Endothelial cell of umbilical vein (primary cell): ENCODE results near the gene THSD1. TPM values are rescaled to one million over a fixed set of nuclear protein-coding genes. Genes with fewer than 3 reads are reported as not detected.

Experiments used
- BruUV-seq: library from RNA; stranded (reverse); fragments of 400-500 nt; replicated peaks from 2 replicates; lab custom pipeline; 2021; lab: Mats Ljungman, UMichigan
- CTCF ChIA-PET: fragments of 300-600, 350-600 bp; sonication (Branson Sonifier 250); formaldehyde crosslinking; loops from one replicate; lab custom pipeline; 2021; ENCODE audit warnings: antibody characterized with exemption, inconsistent platforms; lab: Charles Lee
- POLR2A ChIA-PET: fragments of 300-600, 350-600 bp; sonication (Branson Sonifier 250); formaldehyde crosslinking; loops from one replicate; lab custom pipeline; 2021; ENCODE audit warnings: antibody characterized with exemption, inconsistent platforms; lab: Charles Lee
- DNase-seq: peaks from one replicate; pipeline ENCODE4 v3.0.0-alpha.2; 2011; ENCODE audit warnings: low read depth, low spot score
- FAIRE-seq: peaks from 2 replicates; lab custom pipeline; 2011; peaks lifted over from hg19 to GRCh38; lab: Jason Lieb, UNC
- H2AFZ ChIP-seq: 2 replicates; pipeline ENCODE4 v1.6.0; 2012; ENCODE audit warnings: low read depth, low read length, control low read depth, inconsistent platforms
- H3K27ac ChIP-seq: 2 replicates; pipeline ENCODE4 v1.5.1; 2011; ENCODE audit warnings: low read depth, mild to moderate bottlenecking, control low read depth, low read length, moderate library complexity; ENCODE audit not compliant: insufficient read depth
- H3K27me3 ChIP-seq, 2 experiments: 2 replicates each; pipeline versions ENCODE4 v1.6.0 to v1.6.1; 2011; ENCODE audit warnings: low read length in 2 of 2, mixed read lengths in 1 of 2; ENCODE audit not compliant: control insufficient read depth in 2 of 2, insufficient read depth in 2 of 2
- H3K36me3 ChIP-seq, 2 experiments: 2 replicates in 1 of 2; 3 replicates in 1 of 2; pipeline ENCODE4 v1.5.1; 2011; ENCODE audit warnings: low read length in 2 of 2, mild to moderate bottlenecking in 1 of 2, moderate library complexity in 1 of 2; ENCODE audit not compliant: control insufficient read depth in 2 of 2, insufficient read depth in 2 of 2; ENCODE audit errors: extremely low read depth in 1 of 2
- H3K4me1 ChIP-seq: 3 replicates; pipeline ENCODE4 v1.5.1; 2011; ENCODE audit warnings: mild to moderate bottlenecking, low read length; ENCODE audit not compliant: control insufficient read depth, insufficient read depth; ENCODE audit errors: extremely low read depth
- H3K4me2 ChIP-seq: 2 replicates; pipeline ENCODE4 v1.6.1; 2011; ENCODE audit warnings: low read length, control low read depth, mixed read lengths; ENCODE audit not compliant: insufficient read depth
- H3K4me3 ChIP-seq, 3 experiments: fragments of 200-600 bp in 1 of 3; sonication (generic), shearing (Covaris generic) in 1 of 3; replicated peaks in 1 of 3; 2 replicates each; pipeline ENCODE4 v1.5.1; 2011 to 2016; ENCODE audit warnings: control low read depth in 3 of 3, low read length in 3 of 3, mild to moderate bottlenecking in 2 of 3, inconsistent platforms in 1 of 3, low read depth in 1 of 3, moderate library complexity in 1 of 3; ENCODE audit not compliant: insufficient read depth in 1 of 3
- H3K79me2 ChIP-seq: 2 replicates; pipeline ENCODE4 v1.6.0; 2012; ENCODE audit warnings: low read length, inconsistent platforms; ENCODE audit not compliant: control insufficient read depth, insufficient read depth
- H3K9ac ChIP-seq: replicated peaks from 2 replicates; pipeline ENCODE3; 2011; ENCODE audit warnings: low read length, control low read depth; ENCODE audit not compliant: insufficient read depth; ENCODE audit errors: extremely low read depth
- H3K9me1 ChIP-seq: replicated peaks from 3 replicates; pipeline ENCODE4 v1.6.0; 2011; ENCODE audit warnings: mild to moderate bottlenecking, low read length; ENCODE audit not compliant: control insufficient read depth, insufficient read depth; ENCODE audit errors: extremely low read depth
- H3K9me3 ChIP-seq: replicated peaks from 2 replicates; pipeline ENCODE4 v1.5.1; 2012; ENCODE audit warnings: low read length, inconsistent platforms; ENCODE audit not compliant: control insufficient read depth, insufficient read depth
- H4K20me1 ChIP-seq: replicated peaks from 2 replicates; pipeline ENCODE3; 2011; ENCODE audit warnings: mild to moderate bottlenecking, low read length; ENCODE audit not compliant: control insufficient read depth, insufficient read depth; ENCODE audit errors: extremely low read depth
- EZH2 ChIP-seq: IDR thresholded peaks from 2 replicates; pipeline ENCODE4 v1.6.1; 2012; ENCODE audit warnings: borderline replicate concordance, low read depth, mild to moderate bottlenecking, moderate library complexity, low read length, inconsistent platforms; ENCODE audit not compliant: severe bottlenecking
- FOS ChIP-seq: IDR thresholded peaks from 2 replicates; pipeline ENCODE4 v1.6.1; 2011; ENCODE audit warnings: mild to moderate bottlenecking, low read length, moderate library complexity, borderline replicate concordance; ENCODE audit not compliant: insufficient read depth
- GATA2 ChIP-seq: IDR thresholded peaks from 2 replicates; pipeline ENCODE4 v1.7.0; 2011; ENCODE audit warnings: low read depth, mild to moderate bottlenecking, moderate library complexity, mixed read lengths, low read length; ENCODE audit not compliant: insufficient read length, insufficient read depth
- JUN ChIP-seq: IDR thresholded peaks from 2 replicates; pipeline ENCODE4 v1.6.1; 2011; ENCODE audit warnings: borderline replicate concordance, low read depth; ENCODE audit not compliant: insufficient read length, insufficient read depth
- MAX ChIP-seq: IDR thresholded peaks from 2 replicates; pipeline ENCODE4 v1.6.1; 2011; ENCODE audit not compliant: insufficient read depth, insufficient read length
- MYC ChIP-seq: IDR thresholded peaks from one replicate; pipeline ENCODE4 v1.6.1; 2011; ENCODE audit warnings: mild to moderate bottlenecking, low read depth, low read length
- POLR2A ChIP-seq: IDR thresholded peaks from 2 replicates; pipeline ENCODE4 v1.6.1; 2012; ENCODE audit warnings: low read depth, mild to moderate bottlenecking, control low read depth, low read length
- POLR2AphosphoS5 ChIP-seq: IDR thresholded peaks from 2 replicates; pipeline ENCODE4 v1.6.1; 2012; ENCODE audit warnings: low read depth, mild to moderate bottlenecking, control low read depth, low read length, moderate library complexity; ENCODE audit not compliant: insufficient read depth
- dilution Hi-C: fragments of 300-500 bp; cut with MboI; formaldehyde crosslinking; loops from one replicate; pipeline ENCODE4 v1.15.0; 2019; ENCODE audit warnings: low sequenced_read_pairs; ENCODE audit not compliant: extremely low pct_ligation_motif_present
- intact Hi-C: fragments of 100-400 bp; cut with micrococcal nuclease; formaldehyde crosslinking; loops from one replicate; pipeline ENCODE4 v1.10.0; 2022
- polyA plus RNA-seq, 4 experiments: library from polyadenylated mRNA; depleted of rRNA in 3 of 4; stranded (reverse) in 3 of 4; unstranded in 1 of 4; fragments of >200 nt; gene quantifications; 2 replicates each; pipeline versions ENCODE4 v1.2.1 to v1.2.3, GENCODE V29; 2011 to 2012; ENCODE audit warnings: missing spikeins in 1 of 4
- total RNA-seq: library from RNA; stranded (reverse); gene quantifications from 2 replicates; pipeline ENCODE4 v1.2.3, GENCODE V29; 2021
- TF ChIP-seq, protein P1 (sequence below), 2 donors: IDR thresholded peaks; 1 replicate in 1 of 2; 2 replicates in 1 of 2; pipeline ENCODE4 v1.5.1; 2011; ENCODE audit warnings: low read length in 2 of 2, mild to moderate bottlenecking in 2 of 2, moderate library complexity in 2 of 2, control low read depth in 1 of 2, inconsistent platforms in 1 of 2, low read depth in 1 of 2; ENCODE audit not compliant: insufficient read depth in 1 of 2; ENCODE audit errors: extremely low read depth in 1 of 2

The THSD1 gene
- total and polyA plus RNA-seq, 2 donors (not counting 3 experiments of a cell fraction or from before 2014, with no cell fraction given) = 25.4 to 27.6 TPM

DNA sequence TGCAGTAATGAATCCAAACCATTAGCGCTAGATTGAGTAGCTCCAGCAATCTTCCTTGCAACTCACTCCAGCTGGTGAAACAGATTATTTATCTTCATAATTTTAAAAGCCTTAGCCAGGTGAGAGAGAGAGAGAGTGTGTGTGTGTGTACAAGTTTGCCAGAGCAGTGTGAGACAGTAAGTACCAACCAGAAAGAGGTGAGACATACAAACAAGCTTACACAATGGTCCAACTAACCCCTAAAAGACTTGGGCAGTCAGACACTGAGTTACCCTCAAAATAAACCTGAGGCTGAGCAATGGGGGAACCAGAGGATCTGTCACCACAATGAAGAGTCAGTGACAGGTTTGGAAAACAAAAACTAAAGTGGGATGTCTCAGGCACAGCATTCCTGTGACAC lies 8.1 kb upstream of the THSD1 start:
- Histone ChIP-seq H3K9ac (no peak overlapping the region), H4K20me1 (no peaks in the 10 kb centered on the region), H3K4me2 (no peak overlapping the region), H3K9me1 (no peaks in the 10 kb centered on the region), H3K27me3 (no peaks in the 10 kb centered on the region), H3K9me3 (no peaks in the 10 kb centered on the region), H3K4me1 (peaks cover 17% of the 10 kb centered on the region), H3K27ac (peak overlapping the region; percentile 64), H3K36me3 (peaks cover 0 to 6% of the 10 kb centered on the region in 2 experiments), H3K79me2 (no peaks in the 10 kb centered on the region), H2AFZ (no peak overlapping the region), H3K4me3 (no peak overlapping the region)
- dilution Hi-C loops (no loop called here), intact Hi-C loops (loop anchor here (2.0 kb wide), 1 partner anchor 15 kb away; no protein-coding TSS in a partner anchor)
- TF ChIP-seq POLR2AphosphoS5 (no peak), POLR2A (no peak), EZH2 (no peak), FOS (no peak)
- TF ChIP-seq, protein P1, sequence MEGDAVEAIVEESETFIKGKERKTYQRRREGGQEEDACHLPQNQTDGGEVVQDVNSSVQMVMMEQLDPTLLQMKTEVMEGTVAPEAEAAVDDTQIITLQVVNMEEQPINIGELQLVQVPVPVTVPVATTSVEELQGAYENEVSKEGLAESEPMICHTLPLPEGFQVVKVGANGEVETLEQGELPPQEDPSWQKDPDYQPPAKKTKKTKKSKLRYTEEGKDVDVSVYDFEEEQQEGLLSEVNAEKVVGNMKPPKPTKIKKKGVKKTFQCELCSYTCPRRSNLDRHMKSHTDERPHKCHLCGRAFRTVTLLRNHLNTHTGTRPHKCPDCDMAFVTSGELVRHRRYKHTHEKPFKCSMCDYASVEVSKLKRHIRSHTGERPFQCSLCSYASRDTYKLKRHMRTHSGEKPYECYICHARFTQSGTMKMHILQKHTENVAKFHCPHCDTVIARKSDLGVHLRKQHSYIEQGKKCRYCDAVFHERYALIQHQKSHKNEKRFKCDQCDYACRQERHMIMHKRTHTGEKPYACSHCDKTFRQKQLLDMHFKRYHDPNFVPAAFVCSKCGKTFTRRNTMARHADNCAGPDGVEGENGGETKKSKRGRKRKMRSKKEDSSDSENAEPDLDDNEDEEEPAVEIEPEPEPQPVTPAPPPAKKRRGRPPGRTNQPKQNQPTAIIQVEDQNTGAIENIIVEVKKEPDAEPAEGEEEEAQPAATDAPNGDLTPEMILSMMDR (IDR thresholded peaks at IDR 0.05; ENCODE audit: extremely low read depth in 1 of 2, insufficient read depth in 1 of 2, low read depth in 1 of 2, low read length in 2 of 2) = no peak
- FAIRE-seq (no peak), DNase-seq (no peak)
- no TSS peak for BruUV-seq
- POLR2A ChIA-PET = no interaction called here
- CTCF ChIA-PET = interaction anchor here (1.2 to 11.9 kb wide), 2 partner anchors 14 to 35 kb away, joined by 4 to 142 read pairs; partner anchors contain the start of gene VPS36

DNA sequence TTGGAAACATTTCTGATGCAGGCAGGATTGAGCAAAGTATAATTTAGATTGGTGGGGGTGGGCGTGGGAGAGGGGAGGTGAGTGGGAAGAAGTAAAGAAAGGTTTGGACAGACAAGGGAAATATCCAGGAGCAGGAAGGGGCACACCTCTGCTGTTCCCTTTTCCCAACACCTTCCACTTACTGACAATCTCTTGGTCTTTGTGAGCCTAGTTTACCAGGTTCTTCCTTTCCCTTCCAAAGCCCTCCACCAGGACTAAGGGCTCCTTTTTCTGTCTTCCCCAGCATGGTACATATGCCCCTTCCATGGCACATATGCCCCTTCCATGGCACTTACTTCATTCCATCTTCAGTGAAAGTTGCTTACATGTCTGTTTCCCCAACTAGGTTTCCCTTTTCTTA lies 6.2 kb upstream of the THSD1 start:
- CTCF ChIA-PET = interaction anchor here (0.9 to 11.9 kb wide), 2 partner anchors 24 to 37 kb away, joined by 3 to 142 read pairs; partner anchors contain the start of gene VPS36
- Histone ChIP-seq H3K9me3 (no peaks in the 10 kb centered on the region), H3K4me3 (no peak overlapping the region), H3K27ac (no peak overlapping the region), H3K4me1 (peaks cover 17% of the 10 kb centered on the region), H2AFZ (no peak overlapping the region), H4K20me1 (no peaks in the 10 kb centered on the region), H3K9ac (no peak overlapping the region), H3K79me2 (no peaks in the 10 kb centered on the region), H3K4me2 (no peak overlapping the region), H3K27me3 (no peaks in the 10 kb centered on the region), H3K36me3 (peaks cover 0 to 6% of the 10 kb centered on the region in 2 experiments), H3K9me1 (no peaks in the 10 kb centered on the region)
- POLR2A ChIA-PET = no interaction called here
- dilution Hi-C loops (no loop called here), intact Hi-C loops (no loop called here)
- no TSS peak for BruUV-seq
- TF ChIP-seq EZH2 (no peak), POLR2A (no peak), FOS (no peak), MYC (no peak), POLR2AphosphoS5 (no peak), MAX (no peak), JUN (no peak), GATA2 (no peak)
- TF ChIP-seq, protein P1 (IDR thresholded peaks at IDR 0.05; ENCODE audit: extremely low read depth in 1 of 2, insufficient read depth in 1 of 2, low read depth in 1 of 2, low read length in 2 of 2) = no peak
- no peak for DNase-seq
- no peak for FAIRE-seq
